Regular cardiac myocyte (primary cell): ENCODE measurements around the gene MRPS18B. TPM values are rescaled to one million over a fixed set of nuclear protein-coding genes. Genes with fewer than 3 reads are reported as not detected.

Source experiments
- total RNA-seq: library from RNA; depleted of rRNA; stranded (reverse); fragments of >200 nt; gene quantifications from 2 replicates; pipeline ENCODE4 v1.2.3, GENCODE V29; 2014

Gene MRPS18B
- total RNA-seq, result 30.4 and 53.7 TPM in 2 replicates

GRCh38 chr6:30617565-30618269 is at the start of gene MRPS18B:
MRPS18B (plus strand) TSS chr6:30617840; CDS start chr6:30617866, 26 bp downstream.

DNA sequence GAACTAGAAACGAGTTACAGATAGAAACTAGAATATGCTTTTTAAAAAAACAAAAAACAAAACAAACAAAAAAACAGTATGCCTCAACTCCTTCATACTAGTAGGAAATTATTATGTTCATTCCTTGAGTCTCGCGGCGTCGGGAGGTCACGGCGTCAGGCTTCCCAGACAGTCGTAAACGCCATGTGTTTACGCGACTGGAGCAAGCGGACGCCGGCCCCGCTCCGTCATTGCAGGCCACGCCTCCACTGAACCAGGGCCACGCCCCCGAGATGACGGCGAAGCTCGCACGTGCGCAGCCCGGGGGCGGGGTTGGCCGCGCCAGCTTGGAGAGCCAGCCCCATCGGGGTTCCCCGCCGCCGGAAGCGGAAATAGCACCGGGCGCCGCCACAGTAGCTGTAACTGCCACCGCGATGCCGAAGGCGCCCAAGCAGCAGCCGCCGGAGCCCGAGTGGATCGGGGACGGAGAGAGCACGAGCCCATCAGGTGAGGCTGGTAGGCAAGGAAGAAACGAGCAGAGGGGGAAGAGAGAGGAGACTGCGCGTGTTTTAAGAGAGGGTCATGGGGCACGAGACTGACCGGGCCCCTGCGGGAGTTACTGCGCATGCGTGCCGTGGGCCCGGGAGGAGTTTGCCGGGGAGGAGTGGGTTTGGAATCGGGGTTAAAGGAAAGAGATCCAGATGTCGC is 46.4 kb upstream of the MRPS18B start, which contains the start of gene ABCF1:
ABCF1 (plus strand) TSS at position 368 of the 687 bp plus-strand sequence; CDS start at position 414, 46 bp downstream.

DNA sequence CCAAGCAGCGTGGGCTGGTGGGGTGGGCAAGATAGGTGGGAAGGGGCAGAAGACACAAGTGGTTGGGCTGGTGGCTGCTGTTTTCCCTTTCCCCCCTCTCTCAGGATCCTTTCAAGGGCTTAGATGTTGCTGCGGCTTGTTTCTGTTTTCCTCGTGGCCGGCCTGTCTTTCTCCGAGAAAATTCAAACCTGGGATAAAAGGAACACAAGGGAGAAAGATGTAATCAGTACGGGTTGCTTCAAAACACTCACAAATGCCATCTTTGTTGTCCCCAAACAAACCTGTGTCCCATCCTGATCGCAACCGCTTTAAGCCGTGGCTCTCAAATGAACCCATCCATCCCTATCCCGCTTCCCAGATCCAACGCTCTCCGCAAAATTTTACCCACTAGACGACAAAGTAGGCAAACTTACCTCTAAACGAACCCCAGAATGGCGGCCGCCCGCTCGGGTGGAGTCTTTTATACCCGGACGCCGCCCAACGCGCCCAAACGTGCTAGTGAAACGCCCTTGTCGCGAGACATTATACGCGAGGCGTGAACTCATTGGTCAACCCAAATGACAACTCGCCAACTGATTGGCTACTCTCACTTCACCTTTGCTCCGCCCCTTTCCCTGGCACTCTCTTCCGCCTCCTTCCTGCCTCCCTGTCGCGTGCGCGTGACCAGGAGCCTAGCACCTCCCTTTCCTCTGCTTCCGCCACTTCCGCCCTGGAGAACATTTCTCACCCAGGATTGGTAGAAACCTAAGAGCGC is 652 bp upstream of the MRPS18B start, which contains the start of gene PPP1R10:
PPP1R10 (minus strand) TSS at position 433 of the 754 bp plus-strand sequence. CDS start 7,299 bp downstream, outside the sequence.

GRCh38 chr6:30626484-30627366 is 9.1 kb downstream of the MRPS18B start, which contains the start of gene ATAT1:
ATAT1 (plus strand) TSS chr6:30626874.

DNA sequence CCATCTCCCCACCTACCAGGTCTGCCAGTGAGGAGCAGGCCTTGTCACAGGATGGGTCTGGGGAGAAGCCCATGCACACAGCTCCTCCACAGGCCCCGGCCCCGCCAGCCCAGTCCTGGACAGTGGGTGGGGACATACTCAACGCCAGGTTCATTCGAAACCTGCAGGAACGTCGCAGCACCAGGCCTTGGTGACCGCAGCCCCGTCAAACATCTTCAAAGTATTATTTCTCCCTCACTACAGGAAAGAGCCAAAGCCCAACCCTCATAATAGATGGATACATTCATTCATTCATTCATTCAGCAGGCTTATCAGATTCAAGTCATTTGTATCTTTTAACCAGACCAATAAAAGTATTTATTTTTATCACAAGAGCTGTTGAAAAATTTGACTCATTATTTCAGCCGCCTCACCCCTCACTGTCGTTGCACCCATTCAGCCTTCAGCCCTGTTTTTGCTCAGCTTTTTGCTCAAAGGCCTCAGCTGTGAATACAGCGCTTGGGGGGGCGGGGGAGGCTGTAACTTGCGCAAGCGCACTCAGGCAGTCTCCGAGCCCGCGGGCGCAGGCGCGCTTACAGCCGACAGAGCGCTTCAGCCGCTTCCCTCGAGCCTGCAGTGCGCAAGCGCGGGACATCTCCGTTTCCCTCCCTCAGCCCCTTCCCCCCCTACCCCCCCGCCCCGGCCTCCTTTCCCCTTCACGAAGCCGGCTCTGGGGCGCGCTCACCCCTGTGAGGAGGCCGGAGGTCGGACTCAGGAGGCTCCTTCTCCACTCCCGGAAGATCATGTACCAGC is 29.0 kb downstream of the MRPS18B start, which contains the start of gene C6orf136:
C6orf136 (plus strand) TSS at position 684 of the 792 bp plus-strand sequence; CDS start at position 783, 99 bp downstream.

DNA sequence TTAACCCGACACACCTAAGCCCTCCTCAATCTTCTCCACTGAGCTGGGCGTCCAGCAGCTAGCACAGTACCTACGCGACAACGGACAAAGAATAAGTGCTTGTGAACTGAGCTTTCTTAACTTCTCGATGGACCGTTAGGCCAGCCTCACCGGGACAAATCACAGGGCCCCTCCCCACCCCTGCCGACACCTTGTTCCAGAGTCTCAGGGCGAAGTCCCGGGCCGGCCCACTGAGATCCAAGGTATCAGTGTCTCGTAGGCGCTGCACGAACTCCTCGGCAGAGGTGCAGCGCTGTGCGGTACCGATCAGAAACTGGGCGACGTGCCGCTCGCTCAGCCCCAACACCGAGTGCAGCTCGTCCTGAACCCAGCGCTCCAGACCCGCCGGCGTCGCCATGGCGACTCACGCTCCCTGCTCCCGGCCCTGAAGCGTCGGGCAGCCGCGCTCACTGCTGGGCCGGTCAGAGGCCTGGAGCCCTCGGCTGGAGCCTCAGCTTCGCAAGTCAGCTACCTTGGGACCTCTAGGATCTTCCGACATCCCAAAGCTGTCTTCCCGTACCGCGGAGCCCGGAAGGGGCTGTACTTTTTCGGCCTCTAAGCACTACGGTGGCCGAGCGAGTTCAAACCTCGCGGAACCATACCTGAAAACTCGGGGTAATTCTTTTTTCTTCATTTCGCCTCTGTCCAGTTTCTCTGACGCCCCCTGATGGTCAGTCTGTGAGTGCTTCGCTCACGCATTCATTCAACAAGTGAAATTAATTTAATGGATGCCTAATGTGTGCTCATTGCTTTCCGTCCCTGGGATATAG is 55.0 kb downstream of the MRPS18B start, which contains the start of gene DHX16:
DHX16 (minus strand) TSS at position 562 of the 809 bp plus-strand sequence; CDS start at position 397, 165 bp downstream.

Other genes starting within 250 kb of the MRPS18B start
- 102 and 274 TPM in 2 replicates for gene HLA-E, start 128.3 kb upstream of the MRPS18B start, total RNA-seq
- gene GNL1, start 61.4 kb upstream of the MRPS18B start, total RNA-seq, result 50.7 and 52.1 TPM in 2 replicates
- 4.4 and 5.9 TPM in 2 replicates for gene PRR3, start 60.5 kb upstream of the MRPS18B start, total RNA-seq
- 46.2 and 89.9 TPM in 2 replicates for gene ABCF1, start 46.4 kb upstream of the MRPS18B start, total RNA-seq
- gene PPP1R10, start 597 bp upstream of the MRPS18B start, total RNA-seq, result 7.0 and 19.6 TPM in 2 replicates
- 2.0 and 3.6 TPM in 2 replicates for gene ATAT1, start 9.0 kb downstream of the MRPS18B start, total RNA-seq
- 8.8 and 22.8 TPM in 2 replicates for gene C6orf136, start 29.3 kb downstream of the MRPS18B start, total RNA-seq
- gene DHX16, start 55.2 kb downstream of the MRPS18B start, total RNA-seq, result 31.9 and 52.0 TPM in 2 replicates
- gene PPP1R18, start 68.8 kb downstream of the MRPS18B start, total RNA-seq, result 46.8 and 48.5 TPM in 2 replicates
- gene NRM, start 73.1 kb downstream of the MRPS18B start, total RNA-seq, result 1.7 and 2.9 TPM in 2 replicates
- 4.8 and 10.9 TPM in 2 replicates for gene MDC1, start 99.4 kb downstream of the MRPS18B start, total RNA-seq
- gene TUBB, start 102.5 kb downstream of the MRPS18B start, total RNA-seq, result 338 and 856 TPM in 2 replicates
- gene FLOT1, start 124.8 kb downstream of the MRPS18B start, total RNA-seq, result 71.3 and 146 TPM in 2 replicates
- 105 and 239 TPM in 2 replicates for gene IER3, start 126.7 kb downstream of the MRPS18B start, total RNA-seq